Tibial nerve (tissue), 4 donors: ENCODE measurements around the gene PAEP. TPM values are rescaled to one million over a fixed set of nuclear protein-coding genes. Genes with fewer than 3 reads are reported as not detected.
"Not testable (repeated sequence)": the region's sequence is repeated elsewhere in the genome, so short reads cannot be mapped to it uniquely, and the experiment has no call there.

Source experiments
- DNase-seq, 2 donors: peaks; one replicate each; pipeline ENCODE4 v3.0.0-alpha.2; 2019; ENCODE audit warnings: low spot score in 2 of 2
- H3K27ac ChIP-seq, 4 donors: fragments of 200-600 bp; sonication (generic) in 3 of 4; one replicate each; pipeline ENCODE4 v1.5.1; 2017 to 2019; ENCODE audit warnings: mild to moderate bottlenecking in 1 of 4
- H3K27me3 ChIP-seq, 2 donors: fragments of 200-600 bp; sonication (generic) in 1 of 2; one replicate each; pipeline versions ENCODE4 v1.5.1 to v1.6.0; 2017 to 2019
- H3K36me3 ChIP-seq, 3 donors: fragments of 200-600 bp; sonication (generic); one replicate each; pipeline ENCODE4 v1.5.1; 2018 to 2019
- H3K4me1 ChIP-seq, 4 donors: fragments of 200-600 bp; sonication (generic) in 3 of 4; one replicate each; pipeline ENCODE4 v1.5.1; 2017 to 2019
- H3K4me3 ChIP-seq, 4 donors: fragments of 200-600 bp; sonication (generic) in 3 of 4; one replicate each; pipeline ENCODE4 v1.5.1; 2017 to 2019; ENCODE audit warnings: mild to moderate bottlenecking in 1 of 4, moderate library complexity in 1 of 4
- H3K9me3 ChIP-seq, 4 donors: fragments of 200-600 bp; sonication (generic) in 3 of 4; one replicate each; pipeline ENCODE4 v1.5.1; 2017 to 2019
- EP300 ChIP-seq, 2 donors: sonication (generic); formaldehyde crosslinking; IDR thresholded peaks; one replicate each; pipeline ENCODE4 v1.6.1; 2017; ENCODE audit warnings: antibody characterized with exemption in 2 of 2, mild to moderate bottlenecking in 1 of 2
- POLR2A ChIP-seq, 2 donors: fragments of 450-650 bp; IDR thresholded peaks; one replicate each; pipeline ENCODE4 v1.6.1; 2017; ENCODE audit warnings: antibody characterized with exemption in 2 of 2, mild to moderate bottlenecking in 2 of 2, moderate library complexity in 2 of 2
- WGBS, 2 donors: methylation state at CpG; one replicate each; pipeline ENCODE4 v1.1.5; 2018; 5-methylcytosine and 5-hydroxymethylcytosine counted together
- total RNA-seq, 4 donors: library from RNA; depleted of rRNA; stranded (reverse); fragments of >200 nt; gene quantifications; one replicate each; pipeline ENCODE4 v1.1.0, GENCODE V29; 2016
- TF ChIP-seq, protein P1 (sequence below), 5 experiments: fragments of 200-600 bp in 3 of 5; fragments of 450-650 bp in 2 of 5; sonication (generic) in 3 of 5; IDR thresholded peaks; one replicate each; pipeline ENCODE4 v1.5.1; 2016 to 2019; ENCODE audit warnings: antibody characterized with exemption in 5 of 5, mild to moderate bottlenecking in 3 of 5, moderate library complexity in 2 of 5

Gene PAEP
- total RNA-seq, 4 donors from 2014 or later, result not detected

DNA sequence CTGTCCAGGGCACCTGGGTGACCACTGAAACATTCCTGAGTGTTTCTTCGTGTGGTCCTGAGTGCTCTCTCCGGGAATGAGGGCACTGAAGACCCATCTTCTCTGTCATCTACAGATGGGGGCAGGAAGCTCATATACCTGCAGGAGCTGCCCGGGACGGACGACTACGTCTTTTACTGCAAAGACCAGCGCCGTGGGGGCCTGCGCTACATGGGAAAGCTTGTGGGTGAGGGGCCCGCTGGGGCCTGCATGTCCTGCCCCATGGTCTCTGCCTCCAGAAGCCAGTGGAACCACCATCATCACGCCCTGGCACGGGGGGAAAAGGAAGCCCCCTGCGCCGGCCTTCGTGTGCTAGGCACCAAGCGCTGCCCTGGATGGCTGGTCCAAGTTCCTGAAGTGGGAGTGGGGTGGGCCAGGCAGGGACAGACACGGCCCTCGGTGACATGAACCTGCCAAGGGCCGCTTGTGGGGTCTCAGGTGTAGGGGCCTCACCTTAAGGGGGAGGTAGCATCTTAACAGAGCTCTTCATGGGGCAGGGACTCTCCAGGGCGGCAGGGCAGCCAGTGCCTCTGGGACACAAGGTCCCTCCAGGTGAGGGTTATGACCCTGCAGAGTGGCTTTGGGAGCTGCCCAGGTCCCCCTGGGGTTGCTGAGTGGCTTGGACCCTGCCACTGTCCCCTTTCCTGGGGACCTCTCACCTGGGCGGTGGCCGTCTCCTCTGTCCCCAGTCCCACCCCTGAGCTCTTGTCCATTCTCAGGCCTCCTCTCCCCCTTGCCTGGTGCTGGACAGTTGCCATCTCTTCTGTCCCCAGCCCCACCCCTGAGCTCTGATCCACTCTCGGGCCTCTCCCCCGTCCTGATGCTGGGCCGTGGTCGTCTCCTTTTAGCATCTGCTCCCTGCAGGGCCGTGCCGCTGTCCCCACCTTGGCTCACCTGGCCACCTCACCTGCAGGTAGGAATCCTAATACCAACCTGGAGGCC, 13.5 kb upstream of the PAEP start:
- H3K27ac ChIP-seq, result no peak overlapping the region
- H3K4me1 ChIP-seq, result no peaks in the 10 kb centered on the region
- DNase-seq, result no peak
- H3K9me3 ChIP-seq, result no peaks in the 10 kb centered on the region
- TF ChIP-seq POLR2A (IDR thresholded peaks at IDR 0.05), result no peak
- TF ChIP-seq, protein P1, sequence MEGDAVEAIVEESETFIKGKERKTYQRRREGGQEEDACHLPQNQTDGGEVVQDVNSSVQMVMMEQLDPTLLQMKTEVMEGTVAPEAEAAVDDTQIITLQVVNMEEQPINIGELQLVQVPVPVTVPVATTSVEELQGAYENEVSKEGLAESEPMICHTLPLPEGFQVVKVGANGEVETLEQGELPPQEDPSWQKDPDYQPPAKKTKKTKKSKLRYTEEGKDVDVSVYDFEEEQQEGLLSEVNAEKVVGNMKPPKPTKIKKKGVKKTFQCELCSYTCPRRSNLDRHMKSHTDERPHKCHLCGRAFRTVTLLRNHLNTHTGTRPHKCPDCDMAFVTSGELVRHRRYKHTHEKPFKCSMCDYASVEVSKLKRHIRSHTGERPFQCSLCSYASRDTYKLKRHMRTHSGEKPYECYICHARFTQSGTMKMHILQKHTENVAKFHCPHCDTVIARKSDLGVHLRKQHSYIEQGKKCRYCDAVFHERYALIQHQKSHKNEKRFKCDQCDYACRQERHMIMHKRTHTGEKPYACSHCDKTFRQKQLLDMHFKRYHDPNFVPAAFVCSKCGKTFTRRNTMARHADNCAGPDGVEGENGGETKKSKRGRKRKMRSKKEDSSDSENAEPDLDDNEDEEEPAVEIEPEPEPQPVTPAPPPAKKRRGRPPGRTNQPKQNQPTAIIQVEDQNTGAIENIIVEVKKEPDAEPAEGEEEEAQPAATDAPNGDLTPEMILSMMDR (IDR thresholded peaks at IDR 0.05), result no peak
- no peak for TF ChIP-seq EP300 (IDR thresholded peaks at IDR 0.05)
- no peaks in the 10 kb centered on the region for H3K36me3 ChIP-seq
- 75 to 79% methylated on average over 25 to 26 of the region's 28 CpGs for WGBS, 2 donors
- H3K27me3 ChIP-seq, result no peaks in the 10 kb centered on the region
- no peak overlapping the region for H3K4me3 ChIP-seq

- WGBS, 2 donors, result 73 to 74% methylated on average over 22 to 28 of the region's 28 CpGs
- H3K27ac ChIP-seq, result not testable (repeated sequence)
These were observed 11.8 kb upstream of the PAEP start for GRCh38 chr9:135549478-135550343.

DNA sequence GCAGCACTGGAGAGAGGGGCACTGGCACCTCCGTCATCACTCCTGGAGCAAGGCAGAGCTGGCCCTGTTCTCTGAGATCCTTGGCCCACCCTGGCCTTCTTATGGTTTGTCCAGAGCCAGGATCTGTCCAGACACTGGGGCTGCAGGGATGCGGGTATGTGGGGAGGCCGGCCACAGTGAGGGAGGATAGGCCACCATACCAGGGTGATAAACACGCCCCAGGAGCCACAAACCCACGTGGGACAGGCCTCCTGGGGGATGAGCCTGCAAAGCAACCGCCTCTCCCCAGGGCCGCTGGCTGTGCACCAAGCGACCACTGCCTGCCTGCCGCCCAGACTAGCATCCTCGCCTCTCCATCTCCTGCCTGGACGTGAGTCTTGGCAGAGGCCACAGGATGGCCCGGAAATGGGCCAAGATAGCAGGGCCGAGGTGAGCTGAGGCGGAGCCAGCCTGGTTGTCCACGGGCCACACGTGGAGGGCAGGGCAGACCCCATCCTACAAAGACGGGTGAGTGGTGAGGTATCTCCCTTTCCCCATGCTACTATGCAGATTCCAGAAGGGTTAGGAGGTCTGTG, 11.1 kb upstream of the PAEP start:
- Histone ChIP-seq H3K4me3 (no peak overlapping the region), H3K36me3 (no peaks in the 10 kb centered on the region), H3K9me3 (peaks cover 0 to 16% (median 0%) of the 10 kb centered on the region in 4 donors), H3K27ac (no peak overlapping the region), H3K27me3 (no peaks in the 10 kb centered on the region), H3K4me1 (no peaks in the 10 kb centered on the region)
- DNase-seq, result no peak
- 78 to 80% methylated on average over 15 to 17 of the region's 17 CpGs for WGBS, 2 donors
- TF ChIP-seq EP300 (IDR thresholded peaks at IDR 0.05), result no peak

More at GRCh38 chr9:135549478-135550343, 11.8 kb upstream of the PAEP start:
- not testable (repeated sequence) for H3K36me3 ChIP-seq, H3K4me1 ChIP-seq, H3K4me3 ChIP-seq, H3K9me3 ChIP-seq, DNase-seq, H3K27me3 ChIP-seq

DNA sequence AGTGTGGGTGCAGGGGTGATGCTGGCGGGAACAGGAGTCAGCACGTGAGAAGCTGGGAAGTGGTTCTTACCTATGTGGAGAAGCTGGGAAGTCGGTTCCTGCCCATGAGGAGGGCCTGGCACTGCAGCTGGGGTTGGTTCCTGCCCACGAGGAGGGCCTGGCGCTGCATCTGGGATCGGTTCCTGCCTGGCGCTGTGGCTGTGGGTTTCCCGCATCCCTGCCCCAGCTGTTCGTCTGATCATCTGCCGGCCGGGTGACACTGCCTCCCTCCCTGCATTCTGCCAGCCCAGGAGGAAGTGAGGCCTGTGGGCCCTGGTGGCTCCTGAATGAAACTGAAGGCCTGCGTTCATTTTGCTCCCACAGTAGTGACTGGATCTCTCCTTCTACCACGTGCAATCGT, 10.5 kb upstream of the PAEP start:
- Histone ChIP-seq H3K9me3 (peaks cover 0 to 20% (median 0%) of the 10 kb centered on the region in 4 donors), H3K36me3 (no peaks in the 10 kb centered on the region), H3K4me3 (no peak overlapping the region), H3K27me3 (no peaks in the 10 kb centered on the region), H3K4me1 (no peaks in the 10 kb centered on the region), H3K27ac (no peak overlapping the region)
- TF ChIP-seq, protein P1 (IDR thresholded peaks at IDR 0.05), result no peak
- TF ChIP-seq POLR2A (IDR thresholded peaks at IDR 0.05), result no peak
- no peak for TF ChIP-seq EP300 (IDR thresholded peaks at IDR 0.05)
- DNase-seq, result no peak
- WGBS, 2 donors, result 59 to 72% methylated on average over 6 to 14 of the region's 14 CpGs

GRCh38 chr9:135551456-135551855, 10.1 kb upstream of the PAEP start:
- DNase-seq, result no peak
- no peak for TF ChIP-seq POLR2A (IDR thresholded peaks at IDR 0.05)
- TF ChIP-seq, protein P1 (IDR thresholded peaks at IDR 0.05), result no peak
- no peak for TF ChIP-seq EP300 (IDR thresholded peaks at IDR 0.05)
- Histone ChIP-seq H3K36me3 (no peaks in the 10 kb centered on the region), H3K4me1 (no peaks in the 10 kb centered on the region), H3K4me3 (no peak overlapping the region), H3K27ac (no peak overlapping the region), H3K27me3 (no peaks in the 10 kb centered on the region), H3K9me3 (peaks cover 0 to 20% (median 0%) of the 10 kb centered on the region in 4 donors)
- 88 to 89% methylated on average over 13 of the region's 13 CpGs for whole genome bisulfite sequencing, 2 donors
